Fibroblast of the aortic adventitia (primary cell): Measurements from ENCODE around the gene DNAJA2. TPM values are rescaled to one million over a fixed set of nuclear protein-coding genes. Genes with fewer than 3 reads are reported as not detected.
A peak's percentile ranks its signal among the peaks of the same experiment; 100 is the strongest.
"Not testable (repeated sequence)": the region's sequence is repeated elsewhere in the genome, so short reads cannot be mapped to it uniquely, and the experiment has no call there.

Experiments
- DNase-seq: peaks from one replicate; pipeline ENCODE4 v3.0.0-alpha.2; 2010; ENCODE audit warnings: low read depth
- H3K4me3 ChIP-seq: 2 replicates; pipeline ENCODE4 v1.5.1; 2011; ENCODE audit warnings: low read depth, mild to moderate bottlenecking, control low read depth, low read length, moderate library complexity
- total RNA-seq: library from RNA; depleted of rRNA; stranded (reverse); fragments of >200 nt; gene quantifications from 2 replicates; pipeline ENCODE4 v1.2.3, GENCODE V29; 2012; ENCODE audit warnings: low replicate concordance
- TF ChIP-seq, protein P1 (sequence below): IDR thresholded peaks from 2 replicates; pipeline ENCODE4 v1.5.1; 2011; ENCODE audit warnings: mild to moderate bottlenecking, low read length, control low read depth, inconsistent platforms; ENCODE audit not compliant: insufficient read depth

The DNAJA2 gene
- total RNA-seq, 1 donor, result 66.9 TPM

DNA sequence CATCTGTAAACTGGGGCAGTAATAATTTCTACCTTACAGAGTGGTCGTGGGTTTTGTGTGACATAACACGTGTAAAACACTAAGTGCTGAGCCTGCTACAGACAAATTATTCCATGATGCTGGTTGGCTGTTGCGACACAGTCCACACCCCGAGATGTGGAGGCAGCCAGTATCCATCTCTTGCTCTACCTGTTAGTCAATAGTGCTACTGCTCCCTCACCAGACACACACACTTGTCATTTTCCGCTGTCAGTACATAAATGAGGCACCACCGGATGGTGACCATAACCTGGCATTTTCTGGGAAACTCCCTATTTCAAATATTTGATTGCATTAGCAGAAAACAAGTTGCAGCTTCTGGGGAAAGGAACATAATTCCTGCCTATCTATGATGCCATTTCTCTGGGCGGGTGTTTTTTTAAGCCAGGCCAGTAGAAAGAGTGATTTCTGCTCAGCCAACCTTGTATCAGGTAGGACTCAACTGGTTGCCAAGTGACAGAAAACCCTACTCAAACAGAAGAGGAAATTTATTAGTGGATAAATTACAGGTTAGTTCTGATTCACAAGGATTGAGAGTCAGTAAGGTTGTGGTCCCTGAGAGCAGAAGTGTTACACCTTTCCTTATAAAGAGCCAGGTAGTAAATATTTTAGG lies 24.1 kb downstream of the DNAJA2 start:
- TF ChIP-seq, protein P1, sequence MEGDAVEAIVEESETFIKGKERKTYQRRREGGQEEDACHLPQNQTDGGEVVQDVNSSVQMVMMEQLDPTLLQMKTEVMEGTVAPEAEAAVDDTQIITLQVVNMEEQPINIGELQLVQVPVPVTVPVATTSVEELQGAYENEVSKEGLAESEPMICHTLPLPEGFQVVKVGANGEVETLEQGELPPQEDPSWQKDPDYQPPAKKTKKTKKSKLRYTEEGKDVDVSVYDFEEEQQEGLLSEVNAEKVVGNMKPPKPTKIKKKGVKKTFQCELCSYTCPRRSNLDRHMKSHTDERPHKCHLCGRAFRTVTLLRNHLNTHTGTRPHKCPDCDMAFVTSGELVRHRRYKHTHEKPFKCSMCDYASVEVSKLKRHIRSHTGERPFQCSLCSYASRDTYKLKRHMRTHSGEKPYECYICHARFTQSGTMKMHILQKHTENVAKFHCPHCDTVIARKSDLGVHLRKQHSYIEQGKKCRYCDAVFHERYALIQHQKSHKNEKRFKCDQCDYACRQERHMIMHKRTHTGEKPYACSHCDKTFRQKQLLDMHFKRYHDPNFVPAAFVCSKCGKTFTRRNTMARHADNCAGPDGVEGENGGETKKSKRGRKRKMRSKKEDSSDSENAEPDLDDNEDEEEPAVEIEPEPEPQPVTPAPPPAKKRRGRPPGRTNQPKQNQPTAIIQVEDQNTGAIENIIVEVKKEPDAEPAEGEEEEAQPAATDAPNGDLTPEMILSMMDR, result no peak
- DNase-seq, result no peak
- no peak overlapping the region for H3K4me3 ChIP-seq

DNA sequence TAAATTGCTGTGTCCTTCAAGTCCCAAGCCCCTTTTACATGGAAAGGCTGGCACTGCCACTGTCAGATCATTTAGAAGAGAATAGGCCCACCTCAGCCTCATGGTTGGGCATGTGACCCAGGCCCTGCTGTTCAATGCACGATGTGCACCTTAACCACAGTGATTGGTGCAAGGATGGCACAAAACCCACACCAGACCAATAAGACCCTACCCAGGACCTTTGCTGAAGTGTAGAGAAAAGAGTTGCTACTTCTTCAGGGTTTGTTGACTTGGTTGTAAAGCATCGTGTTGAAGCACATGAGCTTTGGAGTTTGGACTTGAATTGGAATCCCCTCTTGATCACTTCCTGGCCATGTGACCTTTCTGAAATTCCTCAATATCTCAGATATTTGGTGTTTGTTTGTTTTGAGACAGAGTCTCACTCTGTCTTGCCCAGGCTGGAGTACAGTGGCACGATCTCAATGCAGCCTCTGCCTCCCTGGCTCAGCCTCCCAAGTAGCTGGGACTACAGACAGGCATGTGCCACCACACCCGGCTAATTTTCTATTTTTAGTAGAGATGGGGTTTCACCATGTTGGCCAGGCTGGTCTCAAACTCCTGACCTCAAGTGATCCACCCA lies 24.8 kb downstream of the DNAJA2 start:
- TF ChIP-seq, protein P1, result no peak
- DNase-seq, result no peak
- no peak overlapping the region for H3K4me3 ChIP-seq

DNA sequence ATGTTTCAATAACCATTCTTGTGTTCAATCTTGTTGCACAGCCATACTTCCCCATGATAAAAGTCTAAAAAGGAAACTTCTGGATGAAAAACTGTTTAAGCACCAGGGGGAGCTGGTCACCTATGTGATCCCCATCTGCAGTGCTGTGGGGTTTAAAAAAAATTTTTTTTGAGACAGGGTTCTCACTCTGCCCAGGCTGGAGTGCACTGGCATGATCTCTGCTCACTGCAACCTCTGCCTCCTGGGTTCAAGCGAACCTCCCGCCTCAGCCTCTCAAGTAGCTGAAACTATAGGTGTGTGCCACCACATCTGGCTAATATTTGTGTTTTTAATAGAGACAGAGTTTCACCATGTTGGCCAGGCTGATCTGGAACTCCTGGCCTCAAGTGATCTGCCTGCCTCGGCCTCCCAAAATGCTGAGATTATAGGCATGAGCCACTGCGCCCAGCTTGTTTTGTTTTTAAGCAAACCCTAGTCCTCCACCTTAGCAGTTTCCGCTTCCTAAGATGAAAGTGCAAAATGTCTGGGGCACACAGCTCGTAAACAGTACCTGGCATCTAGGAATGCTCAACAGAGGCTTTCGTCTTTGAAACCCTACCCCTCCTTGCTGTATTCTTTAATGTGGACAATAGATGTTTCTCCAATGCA lies 25.4 kb downstream of the DNAJA2 start:
- peak; percentile 63 for DNase-seq
- TF ChIP-seq, protein P1, result peak; percentile 63
- no peak overlapping the region for H3K4me3 ChIP-seq

DNA sequence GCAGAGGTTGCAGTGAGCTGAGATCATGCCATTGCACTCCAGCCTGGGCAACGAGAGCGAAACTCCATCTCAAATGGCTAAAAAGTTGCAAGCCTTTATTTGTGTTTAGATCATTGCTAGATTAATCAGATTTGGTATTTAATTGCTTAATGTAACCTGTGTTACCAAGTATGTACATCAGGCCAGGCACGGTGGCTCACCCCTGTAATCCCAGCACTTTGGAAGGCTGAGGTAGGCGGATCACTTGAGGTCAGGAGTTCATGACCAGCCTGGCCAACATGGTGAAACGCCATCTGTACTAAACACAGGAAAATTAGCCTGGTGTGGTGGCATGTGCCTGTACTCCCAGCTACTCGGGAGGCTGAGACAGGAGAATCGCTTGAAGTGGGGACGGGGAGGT lies 28.8 kb downstream of the DNAJA2 start:
- DNase-seq, H3K4me3 ChIP-seq: not testable (repeated sequence)

DNA sequence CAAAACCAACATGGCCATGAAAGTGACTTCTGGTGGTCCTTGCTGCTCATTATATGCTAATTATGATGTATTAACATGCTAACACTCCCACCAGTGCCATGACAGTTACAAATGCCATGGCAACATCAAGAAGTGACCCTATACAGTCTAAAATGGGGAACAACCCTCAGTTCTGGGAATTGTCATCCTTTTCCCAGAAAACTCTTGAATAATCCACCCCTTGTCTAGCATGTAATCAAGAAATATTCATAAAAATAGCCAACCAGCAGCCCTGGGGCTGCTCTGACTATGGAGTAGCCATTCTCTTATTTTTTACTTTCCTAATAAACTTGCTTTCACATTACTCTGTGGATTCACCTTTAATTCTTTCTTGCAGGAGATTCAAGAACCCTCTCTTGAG lies 35.9 kb downstream of the DNAJA2 start:
- H3K4me3 ChIP-seq, result no peak overlapping the region
- TF ChIP-seq, protein P1, result no peak
- DNase-seq, result no peak

DNA sequence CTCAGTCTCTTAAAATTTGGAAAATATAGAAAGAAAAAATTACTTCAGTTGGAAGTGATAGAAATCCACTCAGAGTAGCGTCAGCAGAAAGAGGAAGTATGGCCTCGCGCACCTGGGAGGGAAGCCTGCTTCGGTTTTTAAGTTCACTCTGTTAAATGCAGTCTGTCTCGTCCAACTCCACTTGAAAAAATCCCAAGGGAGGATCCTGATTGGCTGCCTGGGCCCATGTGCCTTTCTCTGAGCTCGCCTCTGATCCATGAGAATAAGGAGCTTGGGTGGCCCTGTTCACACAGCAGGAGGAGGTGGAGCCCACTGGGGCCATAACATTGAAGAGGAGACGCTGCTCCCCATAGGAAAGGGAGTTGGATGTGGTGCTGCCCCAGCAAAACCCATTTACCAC lies 40.7 kb downstream of the DNAJA2 start:
- TF ChIP-seq, protein P1, result no peak
- no peak overlapping the region for H3K4me3 ChIP-seq
- DNase-seq, result no peak

DNA sequence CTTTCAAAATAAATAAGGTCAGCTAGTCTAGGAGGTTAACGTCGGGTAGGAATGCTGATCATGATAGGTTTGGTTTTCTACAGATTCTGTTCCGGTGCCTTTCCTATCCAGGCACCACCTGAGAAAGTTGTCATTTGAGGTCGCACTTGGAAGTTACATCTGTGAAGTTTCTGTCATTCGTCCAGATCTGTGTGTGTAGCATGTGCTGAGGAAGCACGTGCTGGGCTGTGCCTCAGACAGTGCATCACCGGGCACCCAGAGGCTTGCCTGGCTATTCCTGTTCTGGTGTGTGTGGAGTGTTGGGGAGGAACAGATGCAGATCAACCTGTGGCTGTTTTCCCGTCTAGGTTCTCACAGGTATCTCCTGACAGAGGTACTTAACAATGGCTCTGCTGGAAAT lies 42.6 kb downstream of the DNAJA2 start:
- DNase-seq, result no peak
- TF ChIP-seq, protein P1, result no peak
- no peak overlapping the region for H3K4me3 ChIP-seq
